ENCODE measurements around the gene HS6ST1.
A peak's percentile ranks its signal among the peaks of the same experiment; 100 is the strongest.
"Not testable (repeated sequence)": the region's sequence is repeated elsewhere in the genome, so short reads cannot be mapped to it uniquely, and the experiment has no call there.

HS6ST1 gene

DNA sequence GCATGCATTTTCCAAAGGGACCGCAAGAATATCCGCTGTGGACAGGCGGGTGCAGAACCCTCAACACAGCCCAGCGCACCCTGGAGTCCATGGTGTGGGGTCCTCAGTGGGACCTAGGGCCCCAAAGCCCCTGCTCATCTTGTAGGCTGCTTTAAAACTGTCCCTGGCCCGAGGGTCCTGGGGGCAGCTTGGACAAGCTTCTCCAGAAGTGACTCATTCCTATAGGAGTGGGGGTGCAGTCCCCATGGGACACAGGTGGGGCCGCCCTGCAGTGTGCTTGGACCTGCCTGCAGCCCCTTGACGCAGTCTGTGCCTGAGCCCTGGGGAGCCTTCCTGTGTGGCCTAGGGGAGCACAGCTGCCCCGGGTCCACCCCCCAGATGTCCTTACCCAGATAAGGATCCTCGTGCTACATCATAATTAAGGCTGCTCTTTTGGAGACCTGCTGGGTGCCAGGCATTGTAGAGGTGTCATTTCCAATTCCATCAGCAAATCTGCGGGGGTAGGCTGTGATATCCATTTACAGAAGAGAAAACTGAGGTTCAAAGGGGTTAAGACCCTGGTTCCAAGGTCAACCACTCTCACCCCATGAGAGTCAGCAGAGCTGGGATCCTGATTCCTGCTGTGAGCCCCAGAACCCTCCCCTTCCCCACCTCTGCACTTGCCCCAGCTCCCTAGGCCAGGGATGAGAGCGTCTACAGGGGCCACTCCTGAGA is 1.7 kb upstream of the HS6ST1 start:
- DNase-seq (ENCODE audit: low read depth in 1 of 2, low spot score in 1 of 2) = no peak

GRCh38 chr2:128319631-128320191 is 1.0 kb upstream of the HS6ST1 start:
- Histone ChIP-seq H3K4me3 (replicated peaks; ENCODE audit: insufficient read depth, low read length) (no peak overlapping the region), H3K27me3 (ENCODE audit: insufficient read depth, poor library complexity, severe bottlenecking) (no peaks in the 10 kb centered on the region), H3K27ac (replicated peaks) (no peak overlapping the region)
- no peak for TF ChIP-seq SPI1 (IDR thresholded peaks at IDR 0.05; ENCODE audit: borderline replicate concordance, low read depth)
- no peak for TF ChIP-seq POLR2AphosphoS5 (IDR thresholded peaks at IDR 0.05; ENCODE audit: low read depth)
- TF ChIP-seq, protein P1, sequence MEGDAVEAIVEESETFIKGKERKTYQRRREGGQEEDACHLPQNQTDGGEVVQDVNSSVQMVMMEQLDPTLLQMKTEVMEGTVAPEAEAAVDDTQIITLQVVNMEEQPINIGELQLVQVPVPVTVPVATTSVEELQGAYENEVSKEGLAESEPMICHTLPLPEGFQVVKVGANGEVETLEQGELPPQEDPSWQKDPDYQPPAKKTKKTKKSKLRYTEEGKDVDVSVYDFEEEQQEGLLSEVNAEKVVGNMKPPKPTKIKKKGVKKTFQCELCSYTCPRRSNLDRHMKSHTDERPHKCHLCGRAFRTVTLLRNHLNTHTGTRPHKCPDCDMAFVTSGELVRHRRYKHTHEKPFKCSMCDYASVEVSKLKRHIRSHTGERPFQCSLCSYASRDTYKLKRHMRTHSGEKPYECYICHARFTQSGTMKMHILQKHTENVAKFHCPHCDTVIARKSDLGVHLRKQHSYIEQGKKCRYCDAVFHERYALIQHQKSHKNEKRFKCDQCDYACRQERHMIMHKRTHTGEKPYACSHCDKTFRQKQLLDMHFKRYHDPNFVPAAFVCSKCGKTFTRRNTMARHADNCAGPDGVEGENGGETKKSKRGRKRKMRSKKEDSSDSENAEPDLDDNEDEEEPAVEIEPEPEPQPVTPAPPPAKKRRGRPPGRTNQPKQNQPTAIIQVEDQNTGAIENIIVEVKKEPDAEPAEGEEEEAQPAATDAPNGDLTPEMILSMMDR (IDR thresholded peaks at IDR 0.05; ENCODE audit: insufficient read depth, low read length) = no peak
- TF ChIP-seq, protein P2, sequence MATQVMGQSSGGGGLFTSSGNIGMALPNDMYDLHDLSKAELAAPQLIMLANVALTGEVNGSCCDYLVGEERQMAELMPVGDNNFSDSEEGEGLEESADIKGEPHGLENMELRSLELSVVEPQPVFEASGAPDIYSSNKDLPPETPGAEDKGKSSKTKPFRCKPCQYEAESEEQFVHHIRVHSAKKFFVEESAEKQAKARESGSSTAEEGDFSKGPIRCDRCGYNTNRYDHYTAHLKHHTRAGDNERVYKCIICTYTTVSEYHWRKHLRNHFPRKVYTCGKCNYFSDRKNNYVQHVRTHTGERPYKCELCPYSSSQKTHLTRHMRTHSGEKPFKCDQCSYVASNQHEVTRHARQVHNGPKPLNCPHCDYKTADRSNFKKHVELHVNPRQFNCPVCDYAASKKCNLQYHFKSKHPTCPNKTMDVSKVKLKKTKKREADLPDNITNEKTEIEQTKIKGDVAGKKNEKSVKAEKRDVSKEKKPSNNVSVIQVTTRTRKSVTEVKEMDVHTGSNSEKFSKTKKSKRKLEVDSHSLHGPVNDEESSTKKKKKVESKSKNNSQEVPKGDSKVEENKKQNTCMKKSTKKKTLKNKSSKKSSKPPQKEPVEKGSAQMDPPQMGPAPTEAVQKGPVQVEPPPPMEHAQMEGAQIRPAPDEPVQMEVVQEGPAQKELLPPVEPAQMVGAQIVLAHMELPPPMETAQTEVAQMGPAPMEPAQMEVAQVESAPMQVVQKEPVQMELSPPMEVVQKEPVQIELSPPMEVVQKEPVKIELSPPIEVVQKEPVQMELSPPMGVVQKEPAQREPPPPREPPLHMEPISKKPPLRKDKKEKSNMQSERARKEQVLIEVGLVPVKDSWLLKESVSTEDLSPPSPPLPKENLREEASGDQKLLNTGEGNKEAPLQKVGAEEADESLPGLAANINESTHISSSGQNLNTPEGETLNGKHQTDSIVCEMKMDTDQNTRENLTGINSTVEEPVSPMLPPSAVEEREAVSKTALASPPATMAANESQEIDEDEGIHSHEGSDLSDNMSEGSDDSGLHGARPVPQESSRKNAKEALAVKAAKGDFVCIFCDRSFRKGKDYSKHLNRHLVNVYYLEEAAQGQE (IDR thresholded peaks at IDR 0.05; ENCODE audit: insufficient replicate concordance, low read depth) = no peak
- TF ChIP-seq GABPA (IDR thresholded peaks at IDR 0.05; ENCODE audit: low read depth) = no peak
- DNase-seq (ENCODE audit: low read depth in 1 of 2, low spot score in 1 of 2) = no peak

More for the DNA sequence above, 1.7 kb upstream of the HS6ST1 start:
- TF ChIP-seq SPI1 (IDR thresholded peaks at IDR 0.05; ENCODE audit: borderline replicate concordance, low read depth) (no peak), GABPA (IDR thresholded peaks at IDR 0.05; ENCODE audit: low read depth) (no peak), POLR2AphosphoS5 (IDR thresholded peaks at IDR 0.05; ENCODE audit: low read depth) (no peak)
- TF ChIP-seq, protein P2 (IDR thresholded peaks at IDR 0.05; ENCODE audit: insufficient replicate concordance, low read depth) = no peak
- no peak overlapping the region for H3K4me3 ChIP-seq (replicated peaks; ENCODE audit: insufficient read depth, low read length)
- no peak overlapping the region for H3K27ac ChIP-seq (replicated peaks)
- no peaks in the 10 kb centered on the region for H3K27me3 ChIP-seq (ENCODE audit: insufficient read depth, poor library complexity, severe bottlenecking)

- not testable (repeated sequence) for H3K27me3 ChIP-seq (ENCODE audit: insufficient read depth, poor library complexity, severe bottlenecking); DNase-seq (ENCODE audit: low read depth in 1 of 2, low spot score in 1 of 2)
- Histone ChIP-seq H3K27ac (replicated peaks) (peak overlapping the region; percentile 33; the same call in 1 of the 2 replicates), H3K4me3 (replicated peaks; ENCODE audit: insufficient read depth, low read length) (peak overlapping the region; percentile 77)
Observed at GRCh38 chr2:128318245-128318644, 423 bp downstream of the HS6ST1 start.

- peak overlapping the region; percentile 33; the same call in 1 of the 2 replicates for H3K27ac ChIP-seq (replicated peaks)
- H3K4me3 ChIP-seq (replicated peaks; ENCODE audit: insufficient read depth, low read length) = peak overlapping the region; percentile 77
- not testable (repeated sequence) for DNase-seq (ENCODE audit: low read depth in 1 of 2, low spot score in 1 of 2); H3K27me3 ChIP-seq (ENCODE audit: insufficient read depth, poor library complexity, severe bottlenecking)
Observed at GRCh38 chr2:128317899-128318225, 806 bp downstream of the HS6ST1 start.

GRCh38 chr2:128317181-128317898 is 1.3 kb downstream of the HS6ST1 start:
- peak in 1 of 2 experiments; percentile 57 for DNase-seq (ENCODE audit: low read depth in 1 of 2, low spot score in 1 of 2)
- no peaks in the 10 kb centered on the region for H3K27me3 ChIP-seq (ENCODE audit: insufficient read depth, poor library complexity, severe bottlenecking)
- TF ChIP-seq SPI1 (IDR thresholded peaks at IDR 0.05; ENCODE audit: borderline replicate concordance, low read depth) (peak; percentile 64; the same call in 1 of the 2 replicates), POLR2AphosphoS5 (IDR thresholded peaks at IDR 0.05; ENCODE audit: low read depth) (no peak), GABPA (IDR thresholded peaks at IDR 0.05; ENCODE audit: low read depth) (no peak)
- peak overlapping the region; percentile 77 for H3K4me3 ChIP-seq (replicated peaks; ENCODE audit: insufficient read depth, low read length)
- 0 out of 2 replicates have a peak overlapping the region, but pooled peaks have one; percentile 16 for H3K27ac ChIP-seq (replicated peaks)

Measured in HL-60 (cell line).